ENCODE data around the gene TRIM58. TPM values are rescaled to one million over a fixed set of nuclear protein-coding genes. Genes with fewer than 3 reads are reported as not detected.

Gene TRIM58
- total RNA-seq (under 1 TPM; 0.16 to 0.20 TPM), total RNA-seq (0 to 1.8 (median 0.38) reads per million in 172 experiments)
- 0.29 TPM for polyA plus RNA-seq (2013, experiment 1 of 2)
- 0.86 TPM for polyA plus RNA-seq (2013, experiment 2 of 2)

GRCh38 chr1:247857069-247857984, at the start of gene TRIM58:
Gene TRIM58, plus strand, starts transcription at chr1:247857187. Its CDS starts 60 bp downstream, at chr1:247857247.
- H3K9me3 ChIP-seq (ENCODE audit: control insufficient read depth in 1 of 2, insufficient read depth in 1 of 2, low read length in 2 of 2) = peaks cover 0 to 7% of the 10 kb centered on the region in 2 experiments
- Mint-ChIP-seq H3K9me3 (no peaks in the 10 kb centered on the region), H3K4me3 (peak within 1 kb of the TSS; percentile 73), H3K36me3 (ENCODE audit: low read depth) (no peaks in the 10 kb centered on the region), H3K4me1 (ENCODE audit: low read depth) (peaks cover 12% of the 10 kb centered on the region), H3K27ac (no peak within 1 kb of the TSS), H3K27me3 (peaks cover 71% of the 10 kb centered on the region)
- peaks cover 6% of the 10 kb centered on the region for H3K4me1 ChIP-seq (ENCODE audit: insufficient read depth, low read length)
- intact Hi-C loops (cut with DNase I, micrococcal nuclease) = no loop called here
- no peaks in the 10 kb centered on the region for H3K36me3 ChIP-seq (ENCODE audit: insufficient read depth, low read length)
- H3K27me3 ChIP-seq (ENCODE audit: control insufficient read depth in 1 of 2, insufficient read depth in 2 of 2, low read length in 2 of 2) = peaks cover 13 to 28% of the 10 kb centered on the region in 2 experiments
- ChIA-PET POLR2A (no interaction called here), CTCF (no interaction called here)
- peak in 3 of 14 experiments; percentile 11 to 35 (median 33) for DNase-seq
- TF ChIP-seq CTCF (IDR thresholded peaks at IDR 0.05) = no peak
- H3K4me3 ChIP-seq (ENCODE audit: low read length) = peak within 1 kb of the TSS; percentile 28
- peak; percentile 82 for ATAC-seq (ENCODE audit: poor library complexity)
- H3K27ac ChIP-seq (ENCODE audit: low read depth in 1 of 2, low read length in 2 of 2) = no peak within 1 kb of the TSS

GRCh38 chr1:247812637-247813036, 44.4 kb upstream of the TRIM58 start:
- Mint-ChIP-seq H3K27ac (no peak overlapping the region), H3K4me3 (no peak overlapping the region), H3K27me3 (no peaks in the 10 kb centered on the region), H3K36me3 (ENCODE audit: low read depth) (no peaks in the 10 kb centered on the region), H3K9me3 (no peaks in the 10 kb centered on the region), H3K4me1 (ENCODE audit: low read depth) (no peaks in the 10 kb centered on the region)
- H3K9me3 ChIP-seq (ENCODE audit: control insufficient read depth in 1 of 2, insufficient read depth in 1 of 2, low read length in 2 of 2) = peaks cover 0 to 3% of the 10 kb centered on the region in 2 experiments
- DNase-seq (no peak), ATAC-seq (ENCODE audit: poor library complexity) (no peak)
- H3K27ac ChIP-seq (ENCODE audit: low read depth in 1 of 2, low read length in 2 of 2) = no peak overlapping the region
- CTCF ChIA-PET = no interaction called here
- TF ChIP-seq CTCF (IDR thresholded peaks at IDR 0.05) = no peak
- no peaks in the 10 kb centered on the region for H3K4me1 ChIP-seq (ENCODE audit: insufficient read depth, low read length)
- H3K4me3 ChIP-seq (ENCODE audit: low read length) = no peak overlapping the region
- H3K27me3 ChIP-seq (ENCODE audit: control insufficient read depth in 1 of 2, insufficient read depth in 2 of 2, low read length in 2 of 2) = no peaks in the 10 kb centered on the region
- no peaks in the 10 kb centered on the region for H3K36me3 ChIP-seq (ENCODE audit: insufficient read depth, low read length)
- intact Hi-C loops (cut with DNase I, micrococcal nuclease) = no loop called here
- POLR2A ChIA-PET = no interaction called here

- TF ChIP-seq CTCF (IDR thresholded peaks at IDR 0.05) = no peak
- ChIA-PET CTCF (no interaction called here), POLR2A (no interaction called here)
- Mint-ChIP-seq H3K9me3 (no peaks in the 10 kb centered on the region), H3K4me3 (no peak overlapping the region), H3K36me3 (ENCODE audit: low read depth) (no peaks in the 10 kb centered on the region), H3K27ac (no peak overlapping the region), H3K27me3 (no peaks in the 10 kb centered on the region), H3K4me1 (ENCODE audit: low read depth) (no peaks in the 10 kb centered on the region)
- no peak overlapping the region for H3K4me3 ChIP-seq (ENCODE audit: low read length)
- H3K9me3 ChIP-seq (ENCODE audit: control insufficient read depth in 1 of 2, insufficient read depth in 1 of 2, low read length in 2 of 2) = no peaks in the 10 kb centered on the region
- ATAC-seq (ENCODE audit: poor library complexity) (no peak), DNase-seq (no peak)
- H3K36me3 ChIP-seq (ENCODE audit: insufficient read depth, low read length) = no peaks in the 10 kb centered on the region
- no peaks in the 10 kb centered on the region for H3K4me1 ChIP-seq (ENCODE audit: insufficient read depth, low read length)
- intact Hi-C loops (cut with DNase I, micrococcal nuclease) = no loop called here
- H3K27me3 ChIP-seq (ENCODE audit: control insufficient read depth in 1 of 2, insufficient read depth in 2 of 2, low read length in 2 of 2) = no peaks in the 10 kb centered on the region
- H3K27ac ChIP-seq (ENCODE audit: low read depth in 1 of 2, low read length in 2 of 2) = no peak overlapping the region
Observed at GRCh38 chr1:247822060-247822459, 34.9 kb upstream of the TRIM58 start.
